ENCODE measurements around the gene DOCK6. TPM values are rescaled to one million over a fixed set of nuclear protein-coding genes. Genes with fewer than 3 reads are reported as not detected.

The DOCK6 gene
- total and polyA plus RNA-seq, 10 of the 15 experiments (the other 5 are each of a cell fraction or from before 2014, with no cell fraction given), result 0.76 to 24.8 (median 4.7) TPM

GRCh38 chr19:11230621-11231386 lies 31.5 kb downstream of the DOCK6 start (continued):
- TF ChIP-seq, protein P1, sequence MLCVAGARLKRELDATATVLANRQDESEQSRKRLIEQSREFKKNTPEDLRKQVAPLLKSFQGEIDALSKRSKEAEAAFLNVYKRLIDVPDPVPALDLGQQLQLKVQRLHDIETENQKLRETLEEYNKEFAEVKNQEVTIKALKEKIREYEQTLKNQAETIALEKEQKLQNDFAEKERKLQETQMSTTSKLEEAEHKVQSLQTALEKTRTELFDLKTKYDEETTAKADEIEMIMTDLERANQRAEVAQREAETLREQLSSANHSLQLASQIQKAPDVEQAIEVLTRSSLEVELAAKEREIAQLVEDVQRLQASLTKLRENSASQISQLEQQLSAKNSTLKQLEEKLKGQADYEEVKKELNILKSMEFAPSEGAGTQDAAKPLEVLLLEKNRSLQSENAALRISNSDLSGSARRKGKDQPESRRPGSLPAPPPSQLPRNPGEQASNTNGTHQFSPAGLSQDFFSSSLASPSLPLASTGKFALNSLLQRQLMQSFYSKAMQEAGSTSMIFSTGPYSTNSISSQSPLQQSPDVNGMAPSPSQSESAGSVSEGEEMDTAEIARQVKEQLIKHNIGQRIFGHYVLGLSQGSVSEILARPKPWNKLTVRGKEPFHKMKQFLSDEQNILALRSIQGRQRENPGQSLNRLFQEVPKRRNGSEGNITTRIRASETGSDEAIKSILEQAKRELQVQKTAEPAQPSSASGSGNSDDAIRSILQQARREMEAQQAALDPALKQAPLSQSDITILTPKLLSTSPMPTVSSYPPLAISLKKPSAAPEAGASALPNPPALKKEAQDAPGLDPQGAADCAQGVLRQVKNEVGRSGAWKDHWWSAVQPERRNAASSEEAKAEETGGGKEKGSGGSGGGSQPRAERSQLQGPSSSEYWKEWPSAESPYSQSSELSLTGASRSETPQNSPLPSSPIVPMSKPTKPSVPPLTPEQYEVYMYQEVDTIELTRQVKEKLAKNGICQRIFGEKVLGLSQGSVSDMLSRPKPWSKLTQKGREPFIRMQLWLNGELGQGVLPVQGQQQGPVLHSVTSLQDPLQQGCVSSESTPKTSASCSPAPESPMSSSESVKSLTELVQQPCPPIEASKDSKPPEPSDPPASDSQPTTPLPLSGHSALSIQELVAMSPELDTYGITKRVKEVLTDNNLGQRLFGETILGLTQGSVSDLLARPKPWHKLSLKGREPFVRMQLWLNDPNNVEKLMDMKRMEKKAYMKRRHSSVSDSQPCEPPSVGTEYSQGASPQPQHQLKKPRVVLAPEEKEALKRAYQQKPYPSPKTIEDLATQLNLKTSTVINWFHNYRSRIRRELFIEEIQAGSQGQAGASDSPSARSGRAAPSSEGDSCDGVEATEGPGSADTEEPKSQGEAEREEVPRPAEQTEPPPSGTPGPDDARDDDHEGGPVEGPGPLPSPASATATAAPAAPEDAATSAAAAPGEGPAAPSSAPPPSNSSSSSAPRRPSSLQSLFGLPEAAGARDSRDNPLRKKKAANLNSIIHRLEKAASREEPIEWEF (IDR thresholded peaks at IDR 0.05; ENCODE audit: insufficient replicate concordance, low read depth, low read length), result no peak
- TF ChIP-seq BMI1 (IDR thresholded peaks at IDR 0.05; ENCODE audit: borderline replicate concordance) (no peak), ZNF384 (IDR thresholded peaks at IDR 0.05; ENCODE audit: borderline replicate concordance, low read depth, low read length) (no peak), PAX5 (IDR thresholded peaks at IDR 0.05; ENCODE audit: borderline replicate concordance, low read depth, low read length) (no peak), ETV6 (conservative IDR thresholded peaks at IDR 0.05 in 1 of 2, IDR thresholded peaks at IDR 0.05 in 1 of 2; ENCODE audit: borderline replicate concordance in 1 of 2, low read depth in 1 of 2) (no peak), PKNOX1 (IDR thresholded peaks at IDR 0.05) (no peak), ZZZ3 (IDR thresholded peaks at IDR 0.05; ENCODE audit: control insufficient read depth, insufficient read length, low read depth) (no peak)
